ENCODE measurements around the gene UBE2L3. TPM values are rescaled to one million over a fixed set of nuclear protein-coding genes. Genes with fewer than 3 reads are reported as not detected.
"Not testable (repeated sequence)": the region's sequence is repeated elsewhere in the genome, so short reads cannot be mapped to it uniquely, and the experiment has no call there.

Gene UBE2L3
- total and polyA plus RNA-seq, 4 donors: 37.2 to 63.0 (median 44.0) TPM

- H3K9ac ChIP-seq (ENCODE audit: insufficient read depth in 1 of 2, low read length in 2 of 2): no peak overlapping the region
- peaks cover 0 to 25% (median 9%) of the 10 kb centered on the region in 4 donors for H3K36me3 ChIP-seq (ENCODE audit: control insufficient read depth in 4 of 4, insufficient read depth in 4 of 4, low read length in 4 of 4)
- no peak for TF ChIP-seq CTCF (IDR thresholded peaks at IDR 0.05; ENCODE audit: control extremely low read depth, extremely low read depth)
- DNase-seq: no peak
- ATAC-seq (ENCODE audit: insufficient read depth, low FRiP score): no peak
- no peaks in the 10 kb centered on the region for H3K9me3 ChIP-seq (ENCODE audit: control insufficient read depth in 4 of 4, insufficient read depth in 3 of 4, low read length in 3 of 4)
- 85 to 90% methylated on average over 3 of the region's 3 CpGs for WGBS, 2 donors
- H3K27ac ChIP-seq (ENCODE audit: low read depth in 1 of 2, low read length in 1 of 2): no peak overlapping the region
- H3K27me3 ChIP-seq (ENCODE audit: control insufficient read depth in 3 of 3, insufficient read depth in 3 of 3, low read length in 2 of 3): no peaks in the 10 kb centered on the region
- no peak overlapping the region for H3K4me3 ChIP-seq
- peaks cover 0 to 17% (median 12%) of the 10 kb centered on the region in 5 donors for H3K4me1 ChIP-seq (ENCODE audit: control insufficient read depth in 5 of 5, insufficient read depth in 5 of 5, low read length in 5 of 5)
Measured at GRCh38 chr22:21592422-21592821, 24.9 kb downstream of the UBE2L3 start.

GRCh38 chr22:21593406-21594232, 26.1 kb downstream of the UBE2L3 start:
- Histone ChIP-seq H3K27me3 (ENCODE audit: control insufficient read depth in 3 of 3, insufficient read depth in 3 of 3, low read length in 2 of 3) (no peaks in the 10 kb centered on the region), H3K9me3 (ENCODE audit: control insufficient read depth in 4 of 4, insufficient read depth in 3 of 4, low read length in 3 of 4) (no peaks in the 10 kb centered on the region)
- 79 to 84% methylated on average over 11 of the region's 11 CpGs for WGBS, 2 donors

GRCh38 chr22:21594865-21595452, 27.4 kb downstream of the UBE2L3 start:
- 85 to 92% methylated on average over 5 of the region's 5 CpGs for WGBS, 2 donors
- no peaks in the 10 kb centered on the region for H3K9me3 ChIP-seq (ENCODE audit: control insufficient read depth in 4 of 4, insufficient read depth in 3 of 4, low read length in 3 of 4)
- no peak overlapping the region for H3K9ac ChIP-seq (ENCODE audit: insufficient read depth in 1 of 2, low read length in 2 of 2)
- H3K4me1 ChIP-seq (ENCODE audit: control insufficient read depth in 5 of 5, insufficient read depth in 5 of 5, low read length in 5 of 5): peaks cover 0 to 17% (median 10%) of the 10 kb centered on the region in 5 donors
- no peak for ATAC-seq (ENCODE audit: insufficient read depth, low FRiP score)
- peaks cover 0 to 24% (median 9%) of the 10 kb centered on the region in 4 donors for H3K36me3 ChIP-seq (ENCODE audit: control insufficient read depth in 4 of 4, insufficient read depth in 4 of 4, low read length in 4 of 4)
- no peak overlapping the region for H3K27ac ChIP-seq (ENCODE audit: low read depth in 1 of 2, low read length in 1 of 2)
- DNase-seq: no peak
- TF ChIP-seq CTCF (IDR thresholded peaks at IDR 0.05; ENCODE audit: control extremely low read depth, extremely low read depth): no peak
- H3K27me3 ChIP-seq (ENCODE audit: control insufficient read depth in 3 of 3, insufficient read depth in 3 of 3, low read length in 2 of 3): no peaks in the 10 kb centered on the region
- H3K4me3 ChIP-seq: no peak overlapping the region

More at GRCh38 chr22:21593406-21594232, 26.1 kb downstream of the UBE2L3 start:
- no peak for TF ChIP-seq CTCF (IDR thresholded peaks at IDR 0.05; ENCODE audit: control extremely low read depth, extremely low read depth)
- H3K4me3 ChIP-seq: no peak overlapping the region
- ATAC-seq (ENCODE audit: insufficient read depth, low FRiP score): no peak
- no peak overlapping the region for H3K9ac ChIP-seq (ENCODE audit: insufficient read depth in 1 of 2, low read length in 2 of 2)
- peaks cover 0 to 17% (median 10%) of the 10 kb centered on the region in 5 donors for H3K4me1 ChIP-seq (ENCODE audit: control insufficient read depth in 5 of 5, insufficient read depth in 5 of 5, low read length in 5 of 5)
- H3K27ac ChIP-seq (ENCODE audit: low read depth in 1 of 2, low read length in 1 of 2): no peak overlapping the region
- DNase-seq: no peak
- peaks cover 0 to 24% (median 9%) of the 10 kb centered on the region in 4 donors for H3K36me3 ChIP-seq (ENCODE audit: control insufficient read depth in 4 of 4, insufficient read depth in 4 of 4, low read length in 4 of 4)

GRCh38 chr22:21596356-21597135, 29.0 kb downstream of the UBE2L3 start:
- not testable (repeated sequence) for H3K4me1 ChIP-seq (ENCODE audit: control insufficient read depth in 5 of 5, insufficient read depth in 5 of 5, low read length in 5 of 5); H3K4me3 ChIP-seq; H3K9ac ChIP-seq (ENCODE audit: insufficient read depth in 1 of 2, low read length in 2 of 2); H3K27ac ChIP-seq (ENCODE audit: low read depth in 1 of 2, low read length in 1 of 2); DNase-seq; ATAC-seq (ENCODE audit: insufficient read depth, low FRiP score); H3K27me3 ChIP-seq (ENCODE audit: control insufficient read depth in 3 of 3, insufficient read depth in 3 of 3, low read length in 2 of 3); H3K9me3 ChIP-seq (ENCODE audit: control insufficient read depth in 4 of 4, insufficient read depth in 3 of 4, low read length in 3 of 4)
- WGBS, 2 donors: 86 to 93% methylated on average over 13 of the region's 13 CpGs
- H3K36me3 ChIP-seq (ENCODE audit: control insufficient read depth in 4 of 4, insufficient read depth in 4 of 4, low read length in 4 of 4): peaks cover 0 to 21% (median 9%) of the 10 kb centered on the region in 4 donors

Data from lung (tissue), 12 donors.